SK-N-SH treated with all-trans-retinoic acid at 6 μM for 48 hours (cell line): ENCODE data around the gene SMARCD3.

Experiments used
- ATAC-seq: fragments of 200-7000 bp; cut with Tn5 transposase; 3 replicates; pipeline ENCODE4 v1.9.1; 2020; ENCODE audit warnings: mild to moderate bottlenecking, moderate library complexity
- ARNTL ChIP-seq: fragments of 450-650 bp; formaldehyde crosslinking; IDR thresholded peaks from 2 replicates; pipeline ENCODE4 v1.5.0; 2020; ENCODE audit warnings: low read depth, mild to moderate bottlenecking, moderate library complexity, borderline replicate concordance
- BACH2 ChIP-seq: fragments of 250-450 bp; sonication (Bioruptor Pico); IDR thresholded peaks from 2 replicates; pipeline ENCODE4 v1.9.0; 2021; ENCODE audit warnings: mild to moderate bottlenecking, borderline replicate concordance
- CREB5 ChIP-seq: fragments of 250-450 bp; sonication (Bioruptor Pico); IDR thresholded peaks from 2 replicates; pipeline ENCODE4 v1.5.1; 2020; ENCODE audit warnings: low read depth, mild to moderate bottlenecking, moderate library complexity
- CSDC2 ChIP-seq: fragments of 250-450 bp; sonication (Bioruptor Pico); IDR thresholded peaks from 2 replicates; pipeline ENCODE4 v1.5.0; 2020; ENCODE audit warnings: mild to moderate bottlenecking, moderate library complexity
- CSRNP3 ChIP-seq: fragments of 250-450 bp; sonication (Bioruptor Pico); IDR thresholded peaks from 2 replicates; pipeline ENCODE4 v1.5.1; 2021; ENCODE audit warnings: mild to moderate bottlenecking, moderate library complexity
- GLIS3 ChIP-seq: fragments of 250-450 bp; sonication (Bioruptor Pico); IDR thresholded peaks from 2 replicates; pipeline ENCODE4 v1.5.0; 2020; ENCODE audit warnings: mild to moderate bottlenecking, moderate library complexity
- ISL1 ChIP-seq: fragments of 250-450 bp; sonication (Bioruptor Pico); IDR thresholded peaks from 2 replicates; pipeline ENCODE4 v2.1.2; 2022; ENCODE audit warnings: mild to moderate bottlenecking, moderate library complexity
- OSR1 ChIP-seq: fragments of 250-450 bp; sonication (Bioruptor Pico); IDR thresholded peaks from 2 replicates; pipeline ENCODE4 v1.8.0; 2022; ENCODE audit warnings: moderate library complexity, mild to moderate bottlenecking, inconsistent platforms
- PATZ1 ChIP-seq: fragments of 250-450 bp; sonication (Bioruptor Pico); IDR thresholded peaks from 2 replicates; pipeline ENCODE4 v1.8.0; 2020; ENCODE audit warnings: mild to moderate bottlenecking, moderate library complexity, borderline replicate concordance
- POU6F1 ChIP-seq: fragments of 250-450 bp; sonication (Bioruptor Pico); IDR thresholded peaks from 2 replicates; pipeline ENCODE4 v1.8.0; 2021; ENCODE audit warnings: low read depth, mild to moderate bottlenecking, moderate library complexity, borderline replicate concordance
- PPARA ChIP-seq: fragments of 250-450 bp; sonication (Bioruptor Pico); IDR thresholded peaks from 2 replicates; pipeline ENCODE4 v1.5.0; 2020; ENCODE audit warnings: mild to moderate bottlenecking, borderline replicate concordance
- RARB ChIP-seq: fragments of 250-450 bp; sonication (Bioruptor Pico); IDR thresholded peaks from 2 replicates; pipeline ENCODE4 v1.8.0; 2021; ENCODE audit warnings: mild to moderate bottlenecking, moderate library complexity
- SNAI2 ChIP-seq: fragments of 250-450 bp; sonication (Bioruptor Pico); IDR thresholded peaks from 2 replicates; pipeline ENCODE4 v1.5.0; 2020; ENCODE audit warnings: mild to moderate bottlenecking, moderate library complexity
- TCF4 ChIP-seq: fragments of 250-450 bp; sonication (Bioruptor Pico); IDR thresholded peaks from 2 replicates; pipeline ENCODE4 v1.8.0; 2021; ENCODE audit warnings: mild to moderate bottlenecking, moderate library complexity, borderline replicate concordance
- TOX ChIP-seq: fragments of 250-450 bp; sonication (Bioruptor Pico); IDR thresholded peaks from 2 replicates; pipeline ENCODE4 v1.8.0; 2021; ENCODE audit warnings: mild to moderate bottlenecking, moderate library complexity, borderline replicate concordance
- TSHZ2 ChIP-seq: fragments of 250-450 bp; sonication (Bioruptor Pico); IDR thresholded peaks from 2 replicates; pipeline ENCODE4 v1.5.0; 2020; ENCODE audit warnings: mild to moderate bottlenecking, moderate library complexity
- ZC3H10 ChIP-seq: fragments of 250-450 bp; sonication (Bioruptor Pico); IDR thresholded peaks from 2 replicates; pipeline ENCODE4 v1.5.1; 2021; ENCODE audit warnings: mild to moderate bottlenecking, moderate library complexity
- ZFP3 ChIP-seq: fragments of 250-450 bp; sonication (Bioruptor Pico); IDR thresholded peaks from 2 replicates; pipeline ENCODE4 v1.5.0; 2020; ENCODE audit warnings: mild to moderate bottlenecking, moderate library complexity
- ZFP30 ChIP-seq: fragments of 450-650 bp; formaldehyde crosslinking; IDR thresholded peaks from 2 replicates; pipeline ENCODE4 v1.5.0; 2022; ENCODE audit warnings: mild to moderate bottlenecking, moderate library complexity
- ZNF565 ChIP-seq: fragments of 450-650 bp; formaldehyde crosslinking; conservative IDR thresholded peaks from 2 replicates; pipeline ENCODE4 v1.5.0; 2020; ENCODE audit warnings: low read depth, mild to moderate bottlenecking, moderate library complexity
- ZNF8 ChIP-seq: fragments of 450-650 bp; formaldehyde crosslinking; IDR thresholded peaks from 2 replicates; pipeline ENCODE4 v1.5.0; 2020; ENCODE audit warnings: mild to moderate bottlenecking, moderate library complexity

SMARCD3 gene

GRCh38 chr7:151204383-151205032, 44.0 kb downstream of the SMARCD3 start:
- ATAC-seq = no peak

GRCh38 chr7:151202836-151203235, 45.7 kb downstream of the SMARCD3 start:
- no peak for TF ChIP-seq PATZ1
- TF ChIP-seq ZNF565 (CRISPR knock-in tag) = no peak
- TF ChIP-seq CSRNP3 = no peak
- no peak for TF ChIP-seq TCF4 (CRISPR knock-in tag)
- TF ChIP-seq CREB5 (CRISPR knock-in tag) = no peak
- no peak for TF ChIP-seq ZNF8 (CRISPR knock-in tag)
- no peak for TF ChIP-seq CSDC2 (CRISPR knock-in tag)
- TF ChIP-seq ZC3H10 (CRISPR knock-in tag) = no peak
- no peak for TF ChIP-seq TSHZ2 (CRISPR knock-in tag)
- TF ChIP-seq ZFP3 = no peak
- no peak for TF ChIP-seq GLIS3 (CRISPR knock-in tag)
- no peak for TF ChIP-seq POU6F1
- TF ChIP-seq OSR1 (CRISPR knock-in tag) = no peak
- no peak for ATAC-seq

More at GRCh38 chr7:151204383-151205032, 44.0 kb downstream of the SMARCD3 start:
- no peak for TF ChIP-seq SNAI2 (CRISPR knock-in tag)
- no peak for TF ChIP-seq CSDC2 (CRISPR knock-in tag)
- no peak for TF ChIP-seq PPARA (CRISPR knock-in tag)
- no peak for TF ChIP-seq OSR1 (CRISPR knock-in tag)
- TF ChIP-seq ISL1 = no peak
- no peak for TF ChIP-seq CREB5 (CRISPR knock-in tag)
- TF ChIP-seq ZFP30 = no peak
- TF ChIP-seq ARNTL = no peak
- no peak for TF ChIP-seq ZNF565 (CRISPR knock-in tag)
- no peak for TF ChIP-seq TOX

GRCh38 chr7:151201751-151202150, 46.7 kb downstream of the SMARCD3 start:
- no peak for ATAC-seq
- TF ChIP-seq ISL1 (no peak), RARB (CRISPR knock-in tag) (no peak), CSDC2 (CRISPR knock-in tag) (no peak), GLIS3 (CRISPR knock-in tag) (no peak), BACH2 (CRISPR knock-in tag) (no peak), CSRNP3 (no peak), CREB5 (CRISPR knock-in tag) (no peak), TCF4 (CRISPR knock-in tag) (no peak), PPARA (CRISPR knock-in tag) (no peak), TSHZ2 (CRISPR knock-in tag) (no peak)
